Tibial nerve (tissue), 3 donors: ENCODE measurements around the gene USP47.

Source experiments
- CTCF ChIP-seq, 5 experiments: fragments of 200-600 bp in 3 of 5; fragments of 450-650 bp in 2 of 5; sonication (generic) in 3 of 5; IDR thresholded peaks; one replicate each; pipeline ENCODE4 v1.5.1; 2016 to 2019; ENCODE audit warnings: antibody characterized with exemption in 5 of 5, mild to moderate bottlenecking in 3 of 5, moderate library complexity in 2 of 5
- POLR2A ChIP-seq, 2 donors: fragments of 450-650 bp; IDR thresholded peaks; one replicate each; pipeline ENCODE4 v1.6.1; 2017; ENCODE audit warnings: antibody characterized with exemption in 2 of 2, mild to moderate bottlenecking in 2 of 2, moderate library complexity in 2 of 2

- TF ChIP-seq POLR2A (IDR thresholded peaks at IDR 0.05) = no peak
- TF ChIP-seq CTCF (IDR thresholded peaks at IDR 0.05) = no peak
Measured at GRCh38 chr11:11845551-11845950, 3.8 kb downstream of the USP47 start.
